Loucy (cell line): ENCODE data around the gene SIM2.

ENCODE experiments used
- H2AFZ ChIP-seq: fragments of 200-600 bp; sonication (generic); 2 replicates; pipeline ENCODE4 v1.6.0; 2016; ENCODE audit warnings: antibody characterized with exemption, mild to moderate bottlenecking, low read length, moderate library complexity
- H3F3A ChIP-seq: fragments of 200-600 bp; 2 replicates; pipeline ENCODE4 v1.6.0; 2016; ENCODE audit warnings: antibody characterized with exemption, low read depth, mild to moderate bottlenecking
- H3K27me3 ChIP-seq: fragments of 200-600 bp; sonication (generic); 2 replicates; pipeline ENCODE4 v1.6.1; 2014; ENCODE audit warnings: low read length, mild to moderate bottlenecking; ENCODE audit not compliant: insufficient read depth, poor library complexity, severe bottlenecking
- H3K36me3 ChIP-seq: fragments of 200-600 bp; sonication (generic); 2 replicates; pipeline ENCODE4 v1.6.1; 2016; ENCODE audit warnings: low read length; ENCODE audit not compliant: insufficient read depth
- H3K4me1 ChIP-seq: fragments of 200-600 bp; sonication (generic); 2 replicates; pipeline ENCODE4 v1.5.1; 2014; ENCODE audit warnings: low read length, mild to moderate bottlenecking; ENCODE audit not compliant: insufficient read depth, poor library complexity, severe bottlenecking
- H3K4me2 ChIP-seq: fragments of 200-600 bp; sonication (generic); 2 replicates; pipeline ENCODE4 v1.6.0; 2014; ENCODE audit warnings: antibody characterized with exemption, low read length, low read depth, mild to moderate bottlenecking; ENCODE audit not compliant: poor library complexity, severe bottlenecking
- H3K4me3 ChIP-seq: fragments of 200-600 bp; sonication (generic); 2 replicates; pipeline ENCODE4 v1.5.1; 2014; ENCODE audit warnings: low read length, mild to moderate bottlenecking, mixed read lengths; ENCODE audit not compliant: poor library complexity, severe bottlenecking
- H3K79me2 ChIP-seq: fragments of 200-600 bp; sonication (generic); 2 replicates; pipeline ENCODE4 v1.6.1; 2014; ENCODE audit warnings: low read length; ENCODE audit not compliant: insufficient read depth
- H3K9ac ChIP-seq: fragments of 200-600 bp; sonication (generic); 2 replicates; pipeline ENCODE4 v1.6.0; 2014; ENCODE audit warnings: mild to moderate bottlenecking, low read depth, low read length, moderate library complexity; ENCODE audit not compliant: poor library complexity, severe bottlenecking
- H3K9me2 ChIP-seq: fragments of 200-600 bp; sonication (generic); replicated peaks from 2 replicates; pipeline ENCODE4 v1.6.1; 2016; ENCODE audit warnings: low read depth, low read length, mixed read lengths
- H3K9me3 ChIP-seq: fragments of 200-600 bp; sonication (generic); 2 replicates; pipeline ENCODE4 v1.6.1; 2014; ENCODE audit warnings: mild to moderate bottlenecking, antibody characterized with exemption, low read length, low read depth; ENCODE audit not compliant: insufficient read depth
- H4K20me1 ChIP-seq: fragments of 200-600 bp; sonication (generic); 2 replicates; pipeline ENCODE4 v1.6.0; 2014; ENCODE audit warnings: antibody characterized with exemption, low read length, mild to moderate bottlenecking; ENCODE audit not compliant: insufficient read depth, poor library complexity, severe bottlenecking
- EZH2phosphoT487 ChIP-seq: fragments of 200-600 bp; IDR thresholded peaks from 2 replicates; pipeline ENCODE4 v1.6.1; 2018; ENCODE audit warnings: antibody characterized with exemption, mild to moderate bottlenecking, moderate library complexity, borderline replicate concordance
- TF ChIP-seq, protein P1 (sequence below): fragments of 200-600 bp; sonication (generic); conservative IDR thresholded peaks from 2 replicates; pipeline ENCODE4 v1.5.1; 2014; ENCODE audit warnings: mild to moderate bottlenecking, antibody characterized with exemption, low read length

The SIM2 gene

GRCh38 chr21:36717976-36718375 is 19.1 kb downstream of the SIM2 start:
- Histone ChIP-seq H2AFZ (no peak overlapping the region), H3K4me2 (no peak overlapping the region), H3K9me3 (no peaks in the 10 kb centered on the region), H3K9ac (no peak overlapping the region), H3K4me3 (no peak overlapping the region), H3F3A (no peaks in the 10 kb centered on the region), H3K27me3 (no peaks in the 10 kb centered on the region), H3K4me1 (no peaks in the 10 kb centered on the region), H3K79me2 (no peaks in the 10 kb centered on the region), H3K36me3 (no peaks in the 10 kb centered on the region), H3K9me2 (no peaks in the 10 kb centered on the region), H4K20me1 (no peaks in the 10 kb centered on the region)
- TF ChIP-seq EZH2phosphoT487: no peak
- TF ChIP-seq, protein P1, sequence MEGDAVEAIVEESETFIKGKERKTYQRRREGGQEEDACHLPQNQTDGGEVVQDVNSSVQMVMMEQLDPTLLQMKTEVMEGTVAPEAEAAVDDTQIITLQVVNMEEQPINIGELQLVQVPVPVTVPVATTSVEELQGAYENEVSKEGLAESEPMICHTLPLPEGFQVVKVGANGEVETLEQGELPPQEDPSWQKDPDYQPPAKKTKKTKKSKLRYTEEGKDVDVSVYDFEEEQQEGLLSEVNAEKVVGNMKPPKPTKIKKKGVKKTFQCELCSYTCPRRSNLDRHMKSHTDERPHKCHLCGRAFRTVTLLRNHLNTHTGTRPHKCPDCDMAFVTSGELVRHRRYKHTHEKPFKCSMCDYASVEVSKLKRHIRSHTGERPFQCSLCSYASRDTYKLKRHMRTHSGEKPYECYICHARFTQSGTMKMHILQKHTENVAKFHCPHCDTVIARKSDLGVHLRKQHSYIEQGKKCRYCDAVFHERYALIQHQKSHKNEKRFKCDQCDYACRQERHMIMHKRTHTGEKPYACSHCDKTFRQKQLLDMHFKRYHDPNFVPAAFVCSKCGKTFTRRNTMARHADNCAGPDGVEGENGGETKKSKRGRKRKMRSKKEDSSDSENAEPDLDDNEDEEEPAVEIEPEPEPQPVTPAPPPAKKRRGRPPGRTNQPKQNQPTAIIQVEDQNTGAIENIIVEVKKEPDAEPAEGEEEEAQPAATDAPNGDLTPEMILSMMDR: no peak

DNA sequence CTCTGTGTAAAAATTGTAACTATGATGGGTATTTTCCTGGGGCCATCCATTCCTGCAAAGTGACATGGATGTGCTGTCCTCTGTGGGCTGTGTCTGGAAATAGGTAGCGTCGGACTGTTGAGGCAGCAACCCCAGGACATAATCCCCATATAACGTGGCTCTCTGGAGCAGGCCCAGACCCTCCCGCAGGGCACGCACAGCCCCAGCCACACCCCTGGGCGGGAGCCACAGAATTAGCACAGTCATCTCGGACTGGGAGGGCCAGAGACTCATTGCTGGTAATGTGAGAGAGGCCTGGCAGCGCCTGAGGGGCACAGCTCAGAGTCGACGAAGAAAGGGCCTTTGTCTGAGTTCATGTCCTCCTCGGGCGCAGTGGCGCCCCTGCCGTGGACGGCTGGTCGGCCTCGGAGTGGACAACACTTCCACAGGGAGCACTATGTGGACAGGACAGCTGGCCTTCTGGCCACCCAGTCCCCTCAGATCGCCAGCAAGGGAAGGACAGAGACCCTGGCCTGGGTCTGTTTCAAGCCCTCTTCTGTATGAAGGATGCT is 20.1 kb downstream of the SIM2 start:
- TF ChIP-seq EZH2phosphoT487: no peak
- TF ChIP-seq, protein P1: no peak
- H3K4me3 ChIP-seq: no peak overlapping the region
- H3K4me1 ChIP-seq: no peaks in the 10 kb centered on the region
- no peaks in the 10 kb centered on the region for H3K9me2 ChIP-seq
- no peak overlapping the region for H2AFZ ChIP-seq
- no peak overlapping the region for H3K4me2 ChIP-seq
- H3K9me3 ChIP-seq: no peaks in the 10 kb centered on the region
- H3K9ac ChIP-seq: no peak overlapping the region
- H3K36me3 ChIP-seq: no peaks in the 10 kb centered on the region
- no peaks in the 10 kb centered on the region for H3K79me2 ChIP-seq
- H3F3A ChIP-seq: no peaks in the 10 kb centered on the region
- H3K27me3 ChIP-seq: no peaks in the 10 kb centered on the region
- no peaks in the 10 kb centered on the region for H4K20me1 ChIP-seq

- Histone ChIP-seq H3K9me2 (no peaks in the 10 kb centered on the region), H3K36me3 (no peaks in the 10 kb centered on the region), H3K27me3 (no peaks in the 10 kb centered on the region), H3F3A (no peaks in the 10 kb centered on the region), H3K9ac (no peak overlapping the region), H3K4me2 (no peak overlapping the region), H3K4me1 (no peaks in the 10 kb centered on the region), H4K20me1 (no peaks in the 10 kb centered on the region), H3K79me2 (no peaks in the 10 kb centered on the region), H2AFZ (no peak overlapping the region), H3K9me3 (no peaks in the 10 kb centered on the region), H3K4me3 (no peak overlapping the region)
- TF ChIP-seq EZH2phosphoT487: no peak
- TF ChIP-seq, protein P1: no peak
Measured at GRCh38 chr21:36719614-36720013, 20.7 kb downstream of the SIM2 start.
